B cell (primary cell): ENCODE data around the gene HS6ST2. TPM values are rescaled to one million over a fixed set of nuclear protein-coding genes. Genes with fewer than 3 reads are reported as not detected.
"Not testable (repeated sequence)": the region's sequence is repeated elsewhere in the genome, so short reads cannot be mapped to it uniquely, and the experiment has no call there.

Source experiments
- ATAC-seq: fragments of 200-7000 bp; cut with Tn5 transposase; one replicate; pipeline ENCODE4 v1.10.0; 2021; ENCODE audit warnings: low read depth, mild to moderate bottlenecking, moderate number of reproducible peaks, moderate library complexity
- CTCF ChIA-PET: fragments of 350-600 bp; sonication (Branson Sonifier 250); formaldehyde crosslinking; loops from one replicate; lab custom pipeline; 2021; ENCODE audit warnings: antibody characterized with exemption, inconsistent platforms; lab: Charles Lee
- POLR2A ChIA-PET: fragments of 350-600 bp; sonication (Branson Sonifier 250); formaldehyde crosslinking; loops from one replicate; lab custom pipeline; 2021; ENCODE audit warnings: antibody characterized with exemption; lab: Charles Lee
- DNase-seq: peaks from one replicate; pipeline ENCODE4 v3.0.0; 2013
- H2AFZ ChIP-seq: 2 replicates; pipeline ENCODE4 v1.6.1; 2012; ENCODE audit warnings: mild to moderate bottlenecking, low read depth, low read length; ENCODE audit not compliant: insufficient read depth, poor library complexity, severe bottlenecking
- H3K27ac ChIP-seq, 2 donors: 1 replicate in 1 of 2; 2 replicates in 1 of 2; pipeline ENCODE4 v1.5.1; 2012 to 2013; ENCODE audit warnings: low read length in 2 of 2, mild to moderate bottlenecking in 2 of 2, moderate library complexity in 1 of 2
- H3K27me3 ChIP-seq, 4 experiments: fragments of 200-600 bp in 1 of 4; sonication (generic) in 1 of 4; replicated peaks in 1 of 4; 1 replicate in 2 of 4; 2 replicates in 2 of 4; pipeline versions ENCODE4 v1.6.1 to v1.7.0; 2013 to 2016; ENCODE audit warnings: low read length in 3 of 4, mild to moderate bottlenecking in 2 of 4, mixed read lengths in 1 of 4, moderate library complexity in 1 of 4; ENCODE audit not compliant: insufficient read depth in 4 of 4, control insufficient read depth in 3 of 4; ENCODE audit errors: control extremely low read depth in 1 of 4
- H3K36me3 ChIP-seq, 2 experiments: replicated peaks in 1 of 2; 1 replicate in 1 of 2; 2 replicates in 1 of 2; pipeline versions ENCODE4 v1.6.1 to v1.7.1; 2013; ENCODE audit warnings: low read length in 1 of 2; ENCODE audit not compliant: insufficient read depth in 2 of 2, control insufficient read depth in 1 of 2; ENCODE audit errors: control extremely low read depth in 1 of 2, extremely low read depth in 1 of 2
- H3K4me1 ChIP-seq, 2 donors: fragments of 200-600 bp in 1 of 2; sonication (generic) in 1 of 2; 1 replicate in 1 of 2; 2 replicates in 1 of 2; pipeline versions ENCODE4 v1.5.1 to v1.6.1; 2013 to 2017; ENCODE audit warnings: low read length in 2 of 2; ENCODE audit not compliant: control insufficient read depth in 2 of 2, insufficient read depth in 2 of 2
- H3K4me2 ChIP-seq: replicated peaks from 2 replicates; pipeline ENCODE3; 2012; ENCODE audit warnings: mild to moderate bottlenecking, low read depth, low read length; ENCODE audit not compliant: poor library complexity, severe bottlenecking
- H3K4me3 ChIP-seq, 5 experiments: fragments of 200-600 bp in 1 of 5; sonication (generic) in 1 of 5; 1 replicate in 3 of 5; 2 replicates in 2 of 5; pipeline versions ENCODE4 v1.5.1 to v1.7.0; 2011 to 2016; ENCODE audit warnings: low read length in 4 of 5, mild to moderate bottlenecking in 4 of 5, low read depth in 2 of 5, control low read depth in 1 of 5, moderate library complexity in 1 of 5; ENCODE audit not compliant: insufficient read depth in 1 of 5; ENCODE audit errors: control extremely low read depth in 1 of 5, extremely low read depth in 1 of 5
- H3K79me2 ChIP-seq: fragments of 200-600 bp; sonication (generic); one replicate; pipeline ENCODE4 v1.6.0; 2016; ENCODE audit warnings: low read length; ENCODE audit not compliant: control insufficient read depth, insufficient read depth
- H3K9ac ChIP-seq: fragments of 200-600 bp; sonication (generic); 2 replicates; pipeline ENCODE4 v1.6.1; 2017; ENCODE audit warnings: mild to moderate bottlenecking, low read length, moderate library complexity
- H3K9me3 ChIP-seq, 3 donors: one replicate each; pipeline versions ENCODE4 v1.6.1 to v1.7.1; 2013; ENCODE audit warnings: low read length in 2 of 3; ENCODE audit not compliant: control insufficient read depth in 2 of 3, insufficient read depth in 1 of 3; ENCODE audit errors: control extremely low read depth in 1 of 3
- H4K20me1 ChIP-seq: 2 replicates; pipeline ENCODE4 v1.6.0; 2012; ENCODE audit warnings: mild to moderate bottlenecking, low read length; ENCODE audit not compliant: insufficient read depth, control insufficient read depth, poor library complexity, severe bottlenecking
- H3K27ac Mint-ChIP-seq: one replicate; pipeline ENCODE4 v1.8.0; 2021; ENCODE audit warnings: mixed read lengths
- H3K27me3 Mint-ChIP-seq: one replicate; pipeline ENCODE4 v1.8.0; 2021; ENCODE audit warnings: mixed read lengths
- H3K4me1 Mint-ChIP-seq: one replicate; pipeline ENCODE4 v1.8.0; 2021; ENCODE audit warnings: mixed read lengths
- H3K4me3 Mint-ChIP-seq: one replicate; pipeline ENCODE4 v1.8.0; 2021; ENCODE audit warnings: mixed read lengths
- H3K9me3 Mint-ChIP-seq: one replicate; pipeline ENCODE4 v1.8.0; 2022; ENCODE audit warnings: mixed read lengths; ENCODE audit not compliant: insufficient read depth
- CTCF ChIP-seq: fragments of 200-600 bp; IDR thresholded peaks from one replicate; pipeline ENCODE4 v1.8.0; 2022; ENCODE audit warnings: antibody characterized with exemption, mild to moderate bottlenecking
- EZH2 ChIP-seq: IDR thresholded peaks from 2 replicates; pipeline ENCODE4 v1.6.1; 2012; ENCODE audit warnings: borderline replicate concordance, low read depth, mild to moderate bottlenecking, moderate library complexity, low read length; ENCODE audit not compliant: insufficient read depth, poor library complexity, severe bottlenecking
- WGBS: methylation state at CpG from one replicate; pipeline ENCODE4 v1.1.5; 2013; ENCODE audit warnings: missing lambda C conversion rate; ENCODE audit not compliant: insufficient coverage; 5-methylcytosine and 5-hydroxymethylcytosine counted together
- intact Hi-C: fragments of 100-400 bp; cut with micrococcal nuclease; formaldehyde crosslinking; loops from one replicate; pipeline ENCODE4 v1.10.0; 2022
- polyA plus RNA-seq: library from polyadenylated mRNA; depleted of rRNA; stranded (reverse); fragments of >200 nt; gene quantifications from 2 replicates; pipeline ENCODE4 v1.2.3, GENCODE V29; 2012
- total RNA-seq, 2 donors: library from RNA; stranded (reverse); fragments of 120-200 nt in 1 of 2; gene quantifications; 1 replicate in 1 of 2; 2 replicates in 1 of 2; pipeline versions ENCODE4 v1.2.3 to v1.2.4, GENCODE V29; 2013 to 2022

Gene HS6ST2
- total and polyA plus RNA-seq, 2 donors (not counting 1 experiment from before 2014, with no cell fraction given) = not detected

- Histone ChIP-seq H3K9me3 (no peaks in the 10 kb centered on the region), H3K79me2 (no peaks in the 10 kb centered on the region), H3K4me3 (no peak overlapping the region), H3K9ac (no peak overlapping the region), H2AFZ (no peak overlapping the region), H3K27me3 (no peaks in the 10 kb centered on the region), H3K27ac (no peak overlapping the region), H4K20me1 (no peaks in the 10 kb centered on the region), H3K4me2 (no peak overlapping the region), H3K36me3 (no peaks in the 10 kb centered on the region), H3K4me1 (no peaks in the 10 kb centered on the region)
- intact Hi-C loops = no loop called here
- Mint-ChIP-seq H3K27me3 (peaks cover 9% of the 10 kb centered on the region), H3K27ac (no peak overlapping the region), H3K4me3 (no peak overlapping the region), H3K9me3 (no peaks in the 10 kb centered on the region), H3K4me1 (no peaks in the 10 kb centered on the region)
- ATAC-seq (no peak), DNase-seq (no peak)
- no CpG with 5 or more reads among the region's 2 CpGs for WGBS
- TF ChIP-seq CTCF = no peak
- TF ChIP-seq EZH2 = no peak
- ChIA-PET CTCF (no interaction called here), POLR2A (no interaction called here)
Measured at GRCh38 chrX:132983496-132983895, 25.1 kb upstream of the HS6ST2 start.

- H3K9ac ChIP-seq, H3K79me2 ChIP-seq, H3K9me3 Mint-ChIP-seq, H3K27ac Mint-ChIP-seq, POLR2A ChIA-PET, H4K20me1 ChIP-seq, H3K4me3 Mint-ChIP-seq, H3K27ac ChIP-seq, H3K4me2 ChIP-seq, H3K36me3 ChIP-seq, H3K4me3 ChIP-seq, H3K4me1 Mint-ChIP-seq, H3K27me3 ChIP-seq, H3K9me3 ChIP-seq, ATAC-seq, DNase-seq, H2AFZ ChIP-seq, intact Hi-C loops, CTCF ChIA-PET, H3K27me3 Mint-ChIP-seq, H3K4me1 ChIP-seq: not testable (repeated sequence)
- no CpG with 5 or more reads among the region's 2 CpGs for WGBS
Measured at GRCh38 chrX:132980035-132980434, 21.6 kb upstream of the HS6ST2 start.
